ENCODE data around the gene KLF13.

GRCh38 chr15:31298707-31299172, 27.9 kb upstream of the KLF13 start:
- TF ChIP-seq CTCF (optimal IDR thresholded peaks at IDR 0.05 in 1 of 3, IDR thresholded peaks at IDR 0.05 in 1 of 3, conservative IDR thresholded peaks at IDR 0.05 in 1 of 3; ENCODE audit: extremely low read depth in 1 of 3, insufficient read depth in 2 of 3, low read length in 3 of 3) (no peak), EZH2 (IDR thresholded peaks at IDR 0.05; ENCODE audit: low read length) (no peak)
